ENCODE results near the gene BMF. TPM values are rescaled to one million over a fixed set of nuclear protein-coding genes. Genes with fewer than 3 reads are reported as not detected.

Gene BMF
- total and polyA plus RNA-seq, 2 of the 4 experiments (the other 2 are of a cell fraction) = 2.4 to 2.9 TPM

DNA sequence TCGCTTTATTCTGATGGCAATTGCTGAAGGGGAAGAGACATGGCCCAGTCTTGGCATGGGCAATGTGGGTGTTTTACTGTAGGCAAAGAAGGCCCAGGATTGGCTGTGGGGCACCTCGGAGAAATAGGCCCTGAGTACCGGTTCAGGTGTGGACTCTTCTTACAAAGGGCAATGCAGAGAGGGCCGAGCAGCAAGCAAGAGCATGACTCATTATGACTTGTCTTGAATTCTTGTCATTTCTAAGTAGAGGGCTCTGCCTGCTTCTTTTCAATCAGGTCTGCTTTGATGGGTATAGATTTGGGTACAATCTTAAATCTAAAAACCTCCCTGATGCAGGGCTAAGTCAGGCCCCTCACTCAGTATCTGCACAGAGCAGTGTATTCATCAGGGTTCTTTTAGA is 37.4 kb upstream of the BMF start:
- no peaks in the 10 kb centered on the region for H3K9me1 ChIP-seq (ENCODE audit: insufficient read depth, low read length)
- H2BK15ac ChIP-seq (ENCODE audit: low read depth, low read length) = no peak overlapping the region
- no peak overlapping the region for H2BK5ac ChIP-seq (ENCODE audit: low read depth, low read length, poor library complexity, severe bottlenecking)
- DNase-seq (peak; percentile 57), ATAC-seq (ENCODE audit: low read depth) (peak; percentile 81)
- no peak overlapping the region for H3K14ac ChIP-seq (replicated peaks; ENCODE audit: low read depth, low read length)
- CTCF ChIA-PET = no interaction called here
- H4K5ac ChIP-seq (ENCODE audit: low read depth, low read length) = no peak overlapping the region
- dilution Hi-C loops (cut with HindIII; ENCODE audit: low sequenced_read_pairs, unreplicated experiment) = no loop called here
- no peak overlapping the region for H3K4me2 ChIP-seq (ENCODE audit: low read depth, low read length)
- no peaks in the 10 kb centered on the region for H4K20me1 ChIP-seq (ENCODE audit: insufficient read depth, low read length)
- no peaks in the 10 kb centered on the region for H3K9me3 ChIP-seq (ENCODE audit: control insufficient read depth, insufficient read depth, low read length)
- H3K23ac ChIP-seq (ENCODE audit: low read depth, low read length) = no peak overlapping the region
- no peak overlapping the region for H3K27ac ChIP-seq (ENCODE audit: insufficient read depth, low read length)
- no peaks in the 10 kb centered on the region for H3K36me3 ChIP-seq (ENCODE audit: control insufficient read depth, insufficient read depth, low read length)
- no TSS peak for BruUV-seq (replicated peaks)
- no peaks in the 10 kb centered on the region for H3K4me1 ChIP-seq (ENCODE audit: control insufficient read depth, insufficient read depth, low read length)
- H3K27me3 ChIP-seq (ENCODE audit: control insufficient read depth, insufficient read depth, low read length) = peaks cover 5% of the 10 kb centered on the region
- TF ChIP-seq CEBPB (IDR thresholded peaks at IDR 0.05; ENCODE audit: low read depth, low read length) (no peak), FOS (IDR thresholded peaks at IDR 0.05; ENCODE audit: low read depth, low read length) (0 out of 2 replicates have a peak, but pooled peaks have one; percentile 15), MXI1 (IDR thresholded peaks at IDR 0.05; ENCODE audit: borderline replicate concordance, low read depth, low read length) (no peak), RCOR1 (IDR thresholded peaks at IDR 0.05; ENCODE audit: insufficient replicate concordance, low read length) (no peak), MAFK (IDR thresholded peaks at IDR 0.05; ENCODE audit: low read depth, low read length) (no peak), CHD1 (IDR thresholded peaks at IDR 0.05; ENCODE audit: low read depth, low read length) (no peak), RAD21 (IDR thresholded peaks at IDR 0.05; ENCODE audit: low read length) (no peak), RFX5 (IDR thresholded peaks at IDR 0.05; ENCODE audit: low read depth, low read length) (no peak)
- in situ Hi-C loops (cut with MboI; ENCODE audit: low sequenced_read_pairs) = no loop called here
- H2AFZ ChIP-seq (replicated peaks; ENCODE audit: low read length, poor library complexity) = no peak overlapping the region
- H3K4me3 ChIP-seq (ENCODE audit: insufficient read depth, low read depth, low read length) = no peak overlapping the region
- H4K8ac ChIP-seq (ENCODE audit: low read depth in 2 of 2, low read length in 2 of 2) = no peak overlapping the region
- no peak overlapping the region for H3K18ac ChIP-seq (ENCODE audit: low read depth, low read length)
- WGBS, 2 experiments (ENCODE audit: extremely low coverage in 2 of 2, insufficient read length in 1 of 2) = 100% methylated on average over 1 of the region's 4 CpGs; no CpG with 5 or more reads in 1 of the 2 experiments
- no peak overlapping the region for H2AK5ac ChIP-seq (ENCODE audit: low read depth, low read length)
- no peak overlapping the region for H2BK120ac ChIP-seq (ENCODE audit: low read depth, low read length)
- intact Hi-C loops (cut with micrococcal nuclease) = no loop called here
- POLR2A ChIA-PET (ENCODE audit: unreplicated experiment) = no interaction called here
- H3K56ac ChIP-seq (ENCODE audit: extremely low read depth, insufficient read depth, low read length) = no peak overlapping the region
- no peak overlapping the region for H2AK9ac ChIP-seq (replicated peaks; ENCODE audit: low read depth, low read length, poor library complexity)
- no peak overlapping the region for H3K9ac ChIP-seq (ENCODE audit: low read depth, low read length)
- H4K91ac ChIP-seq (ENCODE audit: insufficient read depth, low read depth, low read length) = no peak overlapping the region
- H3K4ac ChIP-seq (ENCODE audit: low read depth, low read length) = no peak overlapping the region
- no peak overlapping the region for H2BK20ac ChIP-seq (ENCODE audit: low read depth, low read length)
- no peaks in the 10 kb centered on the region for H3K79me1 ChIP-seq (ENCODE audit: low read depth in 1 of 2, low read length in 2 of 2)
